Type B pancreatic cell (in vitro differentiated cells): Measurements from ENCODE around the gene TP53INP2. TPM values are rescaled to one million over a fixed set of nuclear protein-coding genes. Genes with fewer than 3 reads are reported as not detected.

Experiments
- DNase-seq: peaks from one replicate; pipeline ENCODE4 v3.0.0; 2021; ENCODE audit warnings: mixed read lengths; ENCODE audit not compliant: unreplicated experiment; ENCODE audit errors: extremely low spot score
- H3K27ac Mint-ChIP-seq: 2 replicates; pipeline ENCODE4 v1.8.0; 2021; ENCODE audit warnings: mild to moderate bottlenecking, mixed read lengths
- H3K27me3 Mint-ChIP-seq: 2 replicates; pipeline ENCODE4 v1.8.0; 2021; ENCODE audit warnings: mixed read lengths
- H3K36me3 Mint-ChIP-seq: 2 replicates; pipeline ENCODE4 v1.8.0; 2021; ENCODE audit warnings: mixed read lengths
- H3K4me1 Mint-ChIP-seq: one replicate; pipeline ENCODE4 v1.8.0; 2021; ENCODE audit warnings: mixed read lengths; ENCODE audit not compliant: unreplicated experiment
- H3K4me3 Mint-ChIP-seq: 2 replicates; pipeline ENCODE4 v1.8.0; 2021; ENCODE audit warnings: mild to moderate bottlenecking, mixed read lengths
- H3K9me3 Mint-ChIP-seq: 2 replicates; pipeline ENCODE4 v1.8.0; 2021; ENCODE audit warnings: mixed read lengths
- total RNA-seq: library from RNA; stranded (reverse); gene quantifications from 2 replicates; pipeline ENCODE4 v1.2.1, GENCODE V29; 2021; ENCODE audit warnings: low replicate concordance
- TF ChIP-seq, protein P1 (sequence below): fragments of 200-600 bp; sonication (generic); conservative IDR thresholded peaks from 2 replicates; pipeline ENCODE4 v1.5.0; 2021; ENCODE audit warnings: antibody characterized with exemption, mild to moderate bottlenecking

Gene TP53INP2
- total RNA-seq, 1 donor from 2014 or later: 39.6 TPM

DNA sequence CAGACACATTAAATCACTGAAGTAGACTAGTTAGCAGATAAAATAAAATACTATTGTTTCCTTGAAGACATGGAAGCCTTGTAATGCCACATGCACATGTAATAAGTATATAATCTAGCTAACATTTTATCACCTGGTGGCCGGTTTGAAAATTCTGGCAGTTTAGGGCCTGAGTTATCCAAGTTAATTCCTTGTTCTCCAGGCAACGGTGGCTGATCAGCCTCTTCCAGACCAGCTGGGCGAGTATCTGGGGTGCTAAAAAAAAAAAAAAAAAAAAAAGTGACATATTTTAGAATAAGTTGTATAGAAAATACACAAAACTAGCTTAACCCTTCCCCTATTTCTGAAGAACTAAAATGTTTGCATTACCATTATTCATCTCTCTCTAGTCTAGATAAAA lies 42.5 kb downstream of the TP53INP2 start:
- TF ChIP-seq, protein P1, sequence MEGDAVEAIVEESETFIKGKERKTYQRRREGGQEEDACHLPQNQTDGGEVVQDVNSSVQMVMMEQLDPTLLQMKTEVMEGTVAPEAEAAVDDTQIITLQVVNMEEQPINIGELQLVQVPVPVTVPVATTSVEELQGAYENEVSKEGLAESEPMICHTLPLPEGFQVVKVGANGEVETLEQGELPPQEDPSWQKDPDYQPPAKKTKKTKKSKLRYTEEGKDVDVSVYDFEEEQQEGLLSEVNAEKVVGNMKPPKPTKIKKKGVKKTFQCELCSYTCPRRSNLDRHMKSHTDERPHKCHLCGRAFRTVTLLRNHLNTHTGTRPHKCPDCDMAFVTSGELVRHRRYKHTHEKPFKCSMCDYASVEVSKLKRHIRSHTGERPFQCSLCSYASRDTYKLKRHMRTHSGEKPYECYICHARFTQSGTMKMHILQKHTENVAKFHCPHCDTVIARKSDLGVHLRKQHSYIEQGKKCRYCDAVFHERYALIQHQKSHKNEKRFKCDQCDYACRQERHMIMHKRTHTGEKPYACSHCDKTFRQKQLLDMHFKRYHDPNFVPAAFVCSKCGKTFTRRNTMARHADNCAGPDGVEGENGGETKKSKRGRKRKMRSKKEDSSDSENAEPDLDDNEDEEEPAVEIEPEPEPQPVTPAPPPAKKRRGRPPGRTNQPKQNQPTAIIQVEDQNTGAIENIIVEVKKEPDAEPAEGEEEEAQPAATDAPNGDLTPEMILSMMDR: peak; percentile 21
- Mint-ChIP-seq H3K27ac (no peak overlapping the region), H3K4me3 (no peak overlapping the region), H3K27me3 (no peaks in the 10 kb centered on the region), H3K4me1 (no peaks in the 10 kb centered on the region), H3K9me3 (no peaks in the 10 kb centered on the region), H3K36me3 (peaks cover 16% of the 10 kb centered on the region)
- no peak for DNase-seq

DNA sequence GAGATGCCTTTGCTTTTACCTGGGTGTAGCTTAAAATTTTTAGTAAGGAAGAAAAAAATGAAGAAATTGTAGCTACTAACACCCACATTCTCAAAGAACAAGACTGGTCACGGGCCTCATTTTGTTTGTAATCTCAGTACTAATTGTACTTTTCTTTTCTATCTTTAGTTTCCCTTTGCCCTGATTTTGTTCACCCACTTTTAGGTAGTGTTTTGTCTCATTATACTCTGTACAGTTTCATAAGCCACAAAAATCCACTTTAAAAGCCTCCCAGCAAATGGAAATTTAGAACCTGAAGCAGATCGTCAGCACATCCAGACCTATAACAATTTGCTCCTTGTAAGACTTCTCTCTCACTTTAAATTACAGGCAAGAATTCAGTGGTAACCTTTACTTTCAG lies 43.3 kb downstream of the TP53INP2 start:
- Mint-ChIP-seq H3K27ac (no peak overlapping the region), H3K4me1 (no peaks in the 10 kb centered on the region), H3K27me3 (no peaks in the 10 kb centered on the region), H3K4me3 (no peak overlapping the region), H3K36me3 (peaks cover 17% of the 10 kb centered on the region), H3K9me3 (no peaks in the 10 kb centered on the region)
- TF ChIP-seq, protein P1: no peak
- DNase-seq: no peak

DNA sequence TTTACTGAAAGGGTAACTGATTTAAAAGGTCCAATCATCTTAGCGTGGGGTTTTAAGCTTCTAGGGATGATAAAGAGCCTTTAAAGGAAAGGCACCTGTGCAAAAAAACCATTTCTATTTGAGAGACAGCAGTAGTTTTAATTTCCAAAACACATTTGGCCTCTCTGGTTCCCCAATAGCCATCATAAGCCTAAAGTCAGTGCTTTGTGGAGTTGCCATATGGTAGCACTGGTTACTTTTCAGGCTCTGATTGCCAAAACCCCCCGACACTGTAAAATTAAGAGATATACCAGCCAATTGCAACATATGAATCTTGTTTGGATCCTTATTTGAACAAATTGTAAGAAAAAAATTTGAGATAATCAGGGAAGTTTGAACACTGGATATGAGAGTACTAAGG lies 44.6 kb downstream of the TP53INP2 start:
- no peaks in the 10 kb centered on the region for H3K4me1 Mint-ChIP-seq
- peaks cover 16% of the 10 kb centered on the region for H3K36me3 Mint-ChIP-seq
- DNase-seq: no peak
- no peaks in the 10 kb centered on the region for H3K9me3 Mint-ChIP-seq
- no peaks in the 10 kb centered on the region for H3K27me3 Mint-ChIP-seq
- no peak overlapping the region for H3K27ac Mint-ChIP-seq
- no peak overlapping the region for H3K4me3 Mint-ChIP-seq
- TF ChIP-seq, protein P1: no peak

DNA sequence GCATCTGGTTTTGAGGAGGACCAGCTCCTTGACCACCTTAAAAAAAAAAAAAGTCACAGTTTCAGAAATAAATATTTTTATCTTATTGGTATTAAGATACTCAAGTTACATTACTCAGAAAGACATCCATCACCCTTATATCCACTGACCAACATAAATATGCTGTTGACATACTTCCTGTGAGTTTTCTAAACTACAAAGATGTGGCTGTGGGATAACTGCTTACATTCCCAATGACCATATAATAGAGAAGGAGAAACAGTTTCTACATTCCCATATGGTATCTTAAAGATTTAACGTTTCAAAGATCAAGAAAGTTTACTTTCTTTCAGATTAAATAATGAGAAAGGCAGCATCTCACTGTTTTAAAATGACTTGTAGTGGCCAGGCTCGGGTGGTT lies 46.3 kb downstream of the TP53INP2 start:
- Mint-ChIP-seq H3K27ac (no peak overlapping the region), H3K9me3 (no peaks in the 10 kb centered on the region), H3K27me3 (no peaks in the 10 kb centered on the region), H3K4me1 (no peaks in the 10 kb centered on the region), H3K36me3 (peaks cover 23% of the 10 kb centered on the region), H3K4me3 (no peak overlapping the region)
- no peak for DNase-seq
- TF ChIP-seq, protein P1: no peak

DNA sequence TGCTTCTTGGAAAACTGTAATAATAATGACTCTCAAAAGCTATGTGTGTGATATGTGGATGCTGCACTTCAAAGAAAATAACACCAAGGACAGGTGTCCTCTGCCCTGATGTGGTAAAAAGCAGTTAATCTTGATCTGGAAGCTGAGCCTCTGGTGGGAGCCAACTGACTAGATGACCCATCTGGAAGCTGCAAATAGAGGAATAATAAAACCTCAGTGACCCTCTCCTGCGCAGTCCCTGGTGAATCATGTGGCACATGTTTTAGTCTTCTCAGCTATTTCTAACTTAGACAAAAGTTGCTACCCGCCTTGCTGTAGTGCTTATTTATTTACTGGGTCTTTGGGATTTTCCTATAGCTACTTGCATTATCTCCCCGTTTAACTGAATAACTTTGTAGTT lies 47.3 kb downstream of the TP53INP2 start:
- TF ChIP-seq, protein P1: no peak
- Mint-ChIP-seq H3K9me3 (no peaks in the 10 kb centered on the region), H3K4me1 (no peaks in the 10 kb centered on the region), H3K36me3 (peaks cover 23% of the 10 kb centered on the region), H3K4me3 (no peak overlapping the region), H3K27ac (no peak overlapping the region), H3K27me3 (no peaks in the 10 kb centered on the region)
- DNase-seq: no peak
